GM03348 (cell line): Measurements from ENCODE around the gene DVL1.
"Not testable (repeated sequence)": the region's sequence is repeated elsewhere in the genome, so short reads cannot be mapped to it uniquely, and the experiment has no call there.

Experiments used
- DNase-seq: peaks from one replicate; pipeline ENCODE4 v3.0.0; 2012; ENCODE audit warnings: low spot score

Gene DVL1

DNA sequence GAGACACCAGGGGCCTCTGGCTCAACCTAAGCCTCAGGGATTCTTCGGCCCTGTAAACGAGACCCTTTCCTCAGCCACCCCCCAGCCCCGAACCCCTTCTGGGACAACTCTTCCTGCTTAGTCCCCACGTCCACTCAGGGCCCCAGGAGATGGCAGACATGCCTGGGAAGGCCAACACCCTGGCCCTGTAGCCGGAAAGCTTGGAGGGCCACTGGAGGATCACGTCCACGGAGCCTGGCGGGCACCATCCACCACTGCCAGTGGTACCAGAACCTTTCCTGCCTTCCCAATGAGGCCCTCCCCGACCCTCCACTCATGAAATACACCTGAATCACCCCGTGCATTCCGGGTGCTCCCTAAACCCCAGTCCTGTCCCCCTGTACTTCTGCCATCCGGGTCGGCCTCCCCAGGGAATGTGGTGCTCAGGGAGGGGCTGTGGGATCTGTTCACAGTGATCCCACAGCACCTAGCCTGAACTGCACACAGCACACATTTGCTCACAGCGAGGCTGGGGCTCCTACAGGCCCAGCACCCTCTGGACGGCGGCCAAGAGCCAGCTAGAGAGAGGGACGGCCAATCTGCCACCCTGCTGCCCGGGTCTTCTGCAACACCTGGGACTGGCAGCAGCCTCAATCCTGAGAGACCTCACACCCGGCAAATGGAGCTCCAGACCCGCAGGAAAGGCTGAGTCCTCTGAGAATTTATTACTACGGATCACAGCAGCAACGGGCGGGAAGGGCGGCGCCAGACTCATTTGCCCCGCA is 24.0 kb upstream of the DVL1 start:
- DNase-seq: no peak

GRCh38 chr1:1371746-1372711 is 22.8 kb upstream of the DVL1 start:
- peak; percentile 87 for DNase-seq

- DNase-seq: no peak
These were observed 22.1 kb upstream of the DVL1 start for GRCh38 chr1:1371364-1371745.

GRCh38 chr1:1370771-1371300 is 21.6 kb upstream of the DVL1 start:
- no peak for DNase-seq

- DNase-seq: not testable (repeated sequence)
These were observed 20.9 kb upstream of the DVL1 start for GRCh38 chr1:1370094-1370493.

DNA sequence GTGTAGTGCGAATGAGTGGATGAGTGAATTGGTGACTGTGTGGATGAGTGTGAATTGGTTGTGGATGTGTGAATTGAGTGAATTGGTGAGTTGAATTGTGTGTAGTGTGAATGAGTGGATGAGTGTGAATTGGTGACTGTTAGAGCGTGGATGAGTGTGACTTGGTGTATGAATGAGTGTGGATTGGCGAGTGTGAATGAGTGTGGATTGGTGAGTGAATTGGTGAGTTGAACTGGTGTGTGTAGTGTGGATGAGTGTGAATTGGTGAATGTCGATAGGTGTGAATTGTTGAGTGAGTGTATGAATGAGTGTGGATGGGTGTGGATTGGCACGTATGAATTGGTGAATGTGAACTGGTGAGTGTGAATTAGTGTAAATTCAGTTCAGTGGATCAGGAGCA is 18.1 kb upstream of the DVL1 start:
- DNase-seq: no peak

DNA sequence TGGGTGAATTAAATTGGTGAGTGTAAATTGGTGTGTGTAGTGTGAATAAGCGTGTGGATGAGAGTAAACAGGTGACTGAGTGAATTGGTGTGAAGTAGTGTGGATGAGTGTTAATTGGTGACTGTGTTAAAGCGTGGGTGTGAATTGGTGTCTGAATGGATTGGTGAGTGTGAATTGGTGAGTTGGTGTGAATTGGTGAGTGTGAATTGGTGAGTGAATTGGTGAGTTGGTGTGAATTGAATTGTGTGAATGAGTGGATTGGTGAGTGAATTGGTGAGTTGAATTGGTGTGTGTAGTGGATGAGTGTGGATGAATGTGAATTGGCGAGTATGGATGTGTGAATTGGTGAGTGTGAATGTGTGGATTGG is 17.5 kb upstream of the DVL1 start:
- no peak for DNase-seq

GRCh38 chr1:1365875-1366698 is 16.9 kb upstream of the DVL1 start:
- DNase-seq: no peak

DNA sequence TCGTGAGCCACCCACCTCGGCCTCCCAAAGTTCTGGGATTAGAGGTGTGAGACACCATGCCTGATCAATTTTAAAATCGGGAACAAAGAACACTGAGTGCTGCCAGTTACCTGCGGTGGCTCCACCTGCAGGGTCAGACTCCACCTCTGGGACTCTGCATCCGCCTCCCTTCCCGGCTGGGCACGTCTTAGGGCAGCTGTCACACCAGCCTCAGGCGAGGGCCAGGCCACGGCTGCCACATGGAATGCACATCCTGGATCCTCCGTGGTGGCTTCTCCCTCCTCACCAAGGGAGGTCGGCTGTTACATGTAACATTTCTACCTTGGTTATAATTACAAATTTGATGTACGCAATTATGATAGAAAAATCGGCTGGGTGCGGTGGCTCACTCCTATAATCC is 15.0 kb upstream of the DVL1 start:
- DNase-seq: no peak

DNA sequence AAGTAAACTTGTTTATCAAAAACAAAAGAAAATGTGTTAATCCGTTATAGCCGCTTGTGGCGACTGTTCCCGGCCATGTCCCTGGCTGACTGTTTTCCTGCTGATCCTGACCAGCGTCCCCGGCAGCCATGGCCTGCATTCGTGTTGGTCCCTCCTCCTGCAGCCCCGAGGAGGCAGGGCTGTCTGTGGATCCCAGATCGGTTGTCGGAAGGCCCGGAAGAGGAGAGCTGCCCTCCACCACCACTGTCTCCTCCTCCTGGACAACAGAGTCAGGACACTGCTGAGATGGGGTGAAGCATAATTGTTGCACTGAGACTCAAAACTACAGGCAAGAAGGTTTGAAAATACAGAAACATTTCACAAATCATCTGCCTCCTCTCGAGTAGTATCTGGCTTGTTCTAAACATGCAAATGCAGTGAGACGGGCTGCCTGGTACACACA is 12.8 kb upstream of the DVL1 start:
- peak; percentile 90 for DNase-seq

GRCh38 chr1:1361233-1361981 is 12.2 kb upstream of the DVL1 start:
- no peak for DNase-seq

DNA sequence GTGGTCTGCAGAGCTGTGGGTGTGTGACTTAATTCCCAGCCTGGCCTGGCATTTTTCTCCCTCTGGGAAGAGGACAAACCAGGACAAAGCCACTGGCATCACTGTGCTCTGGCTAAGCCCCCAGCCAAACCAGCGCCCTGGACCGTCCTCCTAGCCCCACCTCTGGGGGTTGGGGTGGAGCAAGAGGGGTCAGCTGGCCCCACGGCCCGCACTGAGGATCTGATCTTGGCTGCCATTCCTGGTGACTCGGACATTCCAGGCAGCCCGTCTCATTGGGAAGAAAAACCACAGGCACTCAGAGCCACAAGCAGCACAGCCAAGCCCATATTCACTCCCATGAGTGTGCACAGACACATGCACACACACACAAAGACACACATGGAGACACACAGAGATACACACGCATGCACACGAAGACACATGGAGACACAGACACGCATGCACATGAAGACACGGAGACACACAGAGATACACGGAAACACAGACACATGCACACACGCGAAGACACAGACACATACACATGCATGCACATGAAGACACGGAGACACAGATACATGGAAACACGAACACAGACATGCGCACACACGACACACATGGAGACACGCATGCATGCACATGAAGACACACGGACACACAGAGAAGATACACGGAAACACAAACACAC is 11.4 kb upstream of the DVL1 start:
- peak; percentile 95 for DNase-seq

- peak; percentile 77 for DNase-seq
These were observed 10.6 kb upstream of the DVL1 start for GRCh38 chr1:1359664-1360468.

GRCh38 chr1:1359308-1359663 is 10.1 kb upstream of the DVL1 start:
- peak; percentile 75 for DNase-seq

DNA sequence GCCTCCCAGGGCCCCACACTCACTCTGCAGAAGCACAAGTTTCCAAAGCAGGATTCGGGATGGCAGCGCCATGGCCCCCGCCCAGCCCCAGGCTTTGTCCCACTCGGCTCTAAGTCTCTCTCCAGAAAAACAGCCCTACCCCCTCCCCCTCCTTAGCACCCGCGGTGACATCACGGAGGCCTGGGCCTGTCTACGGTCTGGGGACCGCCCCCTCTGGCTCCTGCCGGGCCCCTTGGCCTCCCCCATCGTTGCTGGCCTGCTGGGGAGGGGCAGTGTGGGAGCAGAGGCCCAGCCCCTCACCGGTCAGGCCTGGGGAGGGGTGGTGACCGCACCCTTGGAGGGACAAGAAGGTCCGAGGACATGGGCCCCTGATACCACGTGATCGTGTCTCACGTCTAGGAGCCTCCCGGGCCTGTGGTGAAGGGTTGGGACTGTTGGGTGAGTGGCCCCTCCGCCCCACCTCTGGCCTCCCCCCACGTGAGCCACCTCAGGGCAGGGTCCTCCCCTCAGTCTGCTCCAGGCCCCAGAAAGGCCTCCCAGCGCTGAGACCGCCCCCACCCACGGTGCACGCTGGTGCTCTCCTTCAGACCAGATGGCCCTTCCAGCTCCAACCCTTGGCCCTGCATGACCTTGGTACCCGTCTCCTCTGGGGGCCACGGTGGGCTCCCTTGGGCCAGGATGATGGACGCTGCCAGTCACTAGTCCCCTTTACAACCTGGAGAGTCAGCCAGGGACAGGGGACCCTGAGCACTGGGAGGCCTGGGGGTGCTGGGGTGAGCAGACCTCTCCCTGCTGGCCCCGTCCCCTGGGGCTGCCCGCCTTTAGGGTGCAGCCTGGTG is 9.4 kb upstream of the DVL1 start, which contains the start of gene MXRA8:
Gene MXRA8 (minus strand): TSS at position 123 of the 839 bp plus-strand sequence. CDS start 51 bp downstream, at position 72.
- peak; percentile 93 for DNase-seq

DNA sequence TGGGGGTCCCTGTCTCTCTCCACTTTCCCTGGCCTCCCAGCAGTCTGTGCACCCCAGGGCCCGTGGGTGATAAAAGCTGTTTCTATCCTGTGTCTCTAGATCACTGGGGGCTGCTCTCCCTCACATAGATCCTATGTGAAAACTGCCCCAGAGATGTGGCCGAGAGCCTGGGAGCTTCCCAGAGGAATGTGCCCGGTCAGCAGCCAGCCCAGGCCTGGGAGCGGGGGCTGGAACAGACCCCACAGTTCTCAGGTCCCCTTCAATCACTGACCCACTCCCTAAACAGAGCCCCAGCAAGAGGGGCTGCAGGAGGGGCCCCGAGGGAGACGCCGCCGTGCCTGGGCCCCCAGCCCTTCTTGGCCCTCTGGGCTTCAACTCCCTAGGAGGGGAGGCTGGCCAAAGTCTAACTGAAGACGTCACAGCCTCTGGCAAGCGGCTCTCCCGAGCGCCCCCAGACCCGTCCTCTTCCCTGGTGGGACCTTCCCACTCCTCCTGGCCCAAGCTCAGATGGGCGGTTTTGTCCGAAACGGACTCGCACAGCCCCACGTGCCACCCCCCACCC is 8.7 kb upstream of the DVL1 start:
- DNase-seq: peak; percentile 56

DNA sequence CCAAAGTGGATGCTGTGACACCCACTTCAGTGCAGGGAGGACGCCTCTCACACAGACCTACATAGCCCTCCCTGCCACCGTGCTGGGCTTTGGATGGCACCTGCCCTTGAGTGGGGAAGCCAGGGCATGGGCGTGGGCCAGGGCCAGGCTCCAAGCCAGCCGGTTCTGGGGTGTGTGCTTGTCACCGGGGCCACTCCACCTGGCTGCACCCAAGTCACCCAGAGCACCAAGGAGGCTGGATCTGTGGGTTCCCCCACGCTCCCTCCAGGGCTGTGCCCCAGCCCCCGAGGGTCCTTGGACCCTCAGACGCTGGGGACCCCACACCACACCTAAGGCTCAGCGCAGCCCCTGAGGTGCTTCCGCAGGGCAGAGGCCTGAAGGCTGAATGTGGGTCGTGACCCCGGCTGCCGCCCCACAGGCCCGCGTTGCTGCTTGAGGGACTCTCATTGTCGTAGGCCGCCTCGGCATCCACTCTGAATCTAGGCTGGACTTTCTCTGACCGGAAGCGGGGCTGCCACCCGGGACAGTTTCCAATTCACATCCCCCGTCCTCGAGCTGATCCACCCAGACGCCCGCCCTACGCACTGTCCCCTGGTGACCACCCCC is 7.7 kb upstream of the DVL1 start:
- no peak for DNase-seq

GRCh38 chr1:1356166-1356795 is 7.1 kb upstream of the DVL1 start:
- DNase-seq: no peak
